H9 (cell line): Measurements from ENCODE around the gene DNAI1. TPM values are rescaled to one million over a fixed set of nuclear protein-coding genes. Genes with fewer than 3 reads are reported as not detected.

Source experiments
- DNase-seq: peaks from one replicate; pipeline ENCODE4 v3.0.0-alpha.2; 2017
- H2AFZ ChIP-seq: one replicate; pipeline ENCODE4 v1.6.1; 2013; ENCODE audit warnings: mild to moderate bottlenecking, low read length, control low read depth, moderate library complexity
- H2AK5ac ChIP-seq: 2 replicates; pipeline ENCODE4 v1.6.1; 2013; ENCODE audit warnings: low read length, control low read depth, mixed read lengths; ENCODE audit not compliant: insufficient read length
- H2BK120ac ChIP-seq: one replicate; pipeline ENCODE4 v1.6.1; 2013; ENCODE audit warnings: low read depth, mild to moderate bottlenecking, low read length, control low read depth, inconsistent platforms; ENCODE audit not compliant: poor library complexity, severe bottlenecking
- H2BK12ac ChIP-seq: 2 replicates; pipeline ENCODE4 v1.6.1; 2013; ENCODE audit warnings: low read length, control low read depth, mixed read lengths, low read depth; ENCODE audit not compliant: insufficient read length
- H2BK15ac ChIP-seq: 2 replicates; pipeline ENCODE4 v1.6.1; 2013; ENCODE audit warnings: low read depth, low read length, control low read depth
- H2BK20ac ChIP-seq: one replicate; pipeline ENCODE4 v1.6.1; 2013; ENCODE audit warnings: low read depth, mild to moderate bottlenecking, low read length, control low read depth, inconsistent platforms; ENCODE audit not compliant: poor library complexity, severe bottlenecking
- H2BK5ac ChIP-seq: 2 replicates; pipeline ENCODE4 v1.6.1; 2013; ENCODE audit warnings: low read length, control low read depth, mixed read lengths; ENCODE audit not compliant: insufficient read length
- H3K14ac ChIP-seq: 2 replicates; pipeline ENCODE4 v1.6.1; 2013; ENCODE audit warnings: low read length, control low read depth; ENCODE audit not compliant: insufficient read depth
- H3K18ac ChIP-seq: 2 replicates; pipeline ENCODE4 v1.6.1; 2013; ENCODE audit warnings: low read depth, mild to moderate bottlenecking, mixed read lengths, low read length, control low read depth; ENCODE audit not compliant: insufficient read length
- H3K23ac ChIP-seq: 2 replicates; pipeline ENCODE4 v1.6.1; 2013; ENCODE audit warnings: low read length, control low read depth, mixed read lengths, low read depth; ENCODE audit not compliant: insufficient read length
- H3K23me2 ChIP-seq: 2 replicates; pipeline ENCODE4 v1.6.1; 2013; ENCODE audit warnings: low read depth, mild to moderate bottlenecking, mixed read lengths, low read length, control low read depth; ENCODE audit not compliant: insufficient read length, poor library complexity, severe bottlenecking
- H3K27ac ChIP-seq: 2 replicates; pipeline ENCODE4 v1.5.1; 2013; ENCODE audit warnings: low read length, control low read depth, mixed read lengths, low read depth; ENCODE audit not compliant: insufficient read length
- H3K27me3 ChIP-seq: 2 replicates; pipeline ENCODE4 v1.6.1; 2013; ENCODE audit warnings: low read length, control low read depth, inconsistent platforms; ENCODE audit not compliant: insufficient read depth
- H3K4ac ChIP-seq: 2 replicates; pipeline ENCODE4 v1.6.1; 2013; ENCODE audit warnings: low read depth, mild to moderate bottlenecking, control low read depth, inconsistent platforms, low read length, moderate library complexity
- H3K4me1 ChIP-seq: 2 replicates; pipeline ENCODE4 v1.6.1; 2013; ENCODE audit warnings: low read length, control low read depth, inconsistent platforms; ENCODE audit not compliant: insufficient read depth
- H3K4me2 ChIP-seq: 2 replicates; pipeline ENCODE4 v1.6.1; 2013; ENCODE audit warnings: low read length, control low read depth, mixed read lengths; ENCODE audit not compliant: insufficient read length, insufficient read depth
- H3K56ac ChIP-seq: 2 replicates; pipeline ENCODE4 v1.6.1; 2013; ENCODE audit warnings: low read depth, mild to moderate bottlenecking, mixed read lengths, low read length, control low read depth; ENCODE audit not compliant: insufficient read length
- H3K79me1 ChIP-seq: 2 replicates; pipeline ENCODE4 v1.6.1; 2013; ENCODE audit warnings: low read depth, mild to moderate bottlenecking, moderate library complexity, low read length, control low read depth, inconsistent platforms; ENCODE audit not compliant: insufficient read depth, poor library complexity, severe bottlenecking
- H3K79me2 ChIP-seq: 2 replicates; pipeline ENCODE4 v1.6.1; 2013; ENCODE audit warnings: low read length, control low read depth, inconsistent platforms; ENCODE audit not compliant: insufficient read depth
- H3K9ac ChIP-seq: 2 replicates; pipeline ENCODE4 v1.6.1; 2013; ENCODE audit warnings: low read length, control low read depth, mixed read lengths; ENCODE audit not compliant: insufficient read length; ENCODE audit errors: extremely low read depth
- H3K9me3 ChIP-seq: one replicate; pipeline ENCODE4 v1.6.1; 2013; ENCODE audit warnings: low read depth, low read length, inconsistent platforms; ENCODE audit not compliant: control insufficient read depth
- H3T11ph ChIP-seq: one replicate; pipeline ENCODE4 v1.6.1; 2013; ENCODE audit warnings: mild to moderate bottlenecking, low read length, control low read depth, inconsistent platforms
- H4K20me1 ChIP-seq: one replicate; pipeline ENCODE4 v1.6.1; 2013; ENCODE audit not compliant: control insufficient read depth, insufficient read length, insufficient read depth
- H4K5ac ChIP-seq: 2 replicates; pipeline ENCODE4 v1.6.1; 2013; ENCODE audit warnings: low read depth, mild to moderate bottlenecking, mixed read lengths, low read length, control low read depth; ENCODE audit not compliant: insufficient read length
- H4K8ac ChIP-seq: replicated peaks from 2 replicates; pipeline ENCODE4 v1.6.1; 2013; ENCODE audit warnings: low read length, control low read depth, mixed read lengths, low read depth; ENCODE audit not compliant: insufficient read length
- H4K91ac ChIP-seq: 2 replicates; pipeline ENCODE4 v1.6.1; 2013; ENCODE audit warnings: low read depth, mild to moderate bottlenecking, moderate library complexity, mixed read lengths, low read length, control low read depth; ENCODE audit not compliant: insufficient read length
- H3K27ac Mint-ChIP-seq, 3 experiments: 2 replicates in 2 of 3; 3 replicates in 1 of 3; pipeline ENCODE4 v1.8.0; 2020 to 2021; ENCODE audit warnings: mixed read lengths in 3 of 3, mild to moderate bottlenecking in 1 of 3, moderate library complexity in 1 of 3
- H3K27me3 Mint-ChIP-seq: 2 replicates; pipeline ENCODE4 v1.8.0; 2021; ENCODE audit warnings: low read depth, mild to moderate bottlenecking, moderate library complexity, mixed read lengths
- H3K36me3 Mint-ChIP-seq, 3 experiments: 2 replicates in 2 of 3; 3 replicates in 1 of 3; pipeline ENCODE4 v1.8.0; 2020 to 2021; ENCODE audit warnings: low read depth in 3 of 3, mixed read lengths in 3 of 3; ENCODE audit not compliant: insufficient read depth in 1 of 3
- H3K4me1 Mint-ChIP-seq, 2 experiments: 2 replicates each; pipeline ENCODE4 v1.8.0; 2020; ENCODE audit warnings: mixed read lengths in 2 of 2
- H3K4me3 Mint-ChIP-seq, 2 experiments: 2 replicates in 1 of 2; 3 replicates in 1 of 2; pipeline ENCODE4 v1.8.0; 2020 to 2021; ENCODE audit warnings: mild to moderate bottlenecking in 2 of 2, mixed read lengths in 2 of 2, moderate library complexity in 1 of 2
- H3K9me3 Mint-ChIP-seq, 2 experiments: 2 replicates in 1 of 2; 3 replicates in 1 of 2; pipeline ENCODE4 v1.8.0; 2020; ENCODE audit warnings: mild to moderate bottlenecking in 2 of 2, mixed read lengths in 2 of 2, moderate library complexity in 1 of 2
- CTCF ChIP-seq: fragments of 200-600 bp; sonication (generic); conservative IDR thresholded peaks from 3 replicates; pipeline ENCODE4 v1.8.0; 2021; ENCODE audit warnings: antibody characterized with exemption, mild to moderate bottlenecking
- WGBS: extraction: QIAGEN DNeasy Blood & Tissue Kit; methylation state at CpG from one replicate; pipeline ENCODE4 v1.1.7; 2013; ENCODE audit warnings: missing lambda C conversion rate, low lambda C conversion rate, mixed read lengths; ENCODE audit not compliant: insufficient read length; ENCODE audit errors: extremely low coverage; 5-methylcytosine and 5-hydroxymethylcytosine counted together
- total RNA-seq: library from RNA; stranded (reverse); gene quantifications from 2 replicates; pipeline ENCODE4 v1.2.1, GENCODE V29; 2021

The DNAI1 gene
- total RNA-seq, 1 experiment from 2014 or later: 0.22 TPM

GRCh38 chr9:34551751-34552605 lies 93.4 kb downstream of the DNAI1 start:
- H3K27me3 ChIP-seq: no peaks in the 10 kb centered on the region
- no peak overlapping the region for H2BK20ac ChIP-seq
- H3K18ac ChIP-seq: no peak overlapping the region
- no peaks in the 10 kb centered on the region for H3K79me2 ChIP-seq
- H3K27ac ChIP-seq: no peak overlapping the region
- H3K9ac ChIP-seq: no peak overlapping the region
- no peak overlapping the region for H3T11ph ChIP-seq
- no peaks in the 10 kb centered on the region for H3K36me3 Mint-ChIP-seq
- H4K5ac ChIP-seq: no peak overlapping the region
- WGBS: no CpG with 5 or more reads among the region's 20 CpGs
- no peak overlapping the region for H2BK12ac ChIP-seq
- H2BK15ac ChIP-seq: no peak overlapping the region
- H3K9me3 Mint-ChIP-seq: no peaks in the 10 kb centered on the region; a peak in 1 of 5 replicates
- H3K23me2 ChIP-seq: no peaks in the 10 kb centered on the region
- H4K8ac ChIP-seq: no peak overlapping the region
- H3K4me3 Mint-ChIP-seq: no peak overlapping the region
- H2BK5ac ChIP-seq: no peak overlapping the region
- H3K27ac Mint-ChIP-seq: no peak overlapping the region
- no peak for TF ChIP-seq CTCF
- no peak for DNase-seq
- no peaks in the 10 kb centered on the region for H4K20me1 ChIP-seq
- no peak overlapping the region for H3K23ac ChIP-seq
- H3K4me1 ChIP-seq: peaks cover 5% of the 10 kb centered on the region; the same call in 1 of the 2 replicates
- no peak overlapping the region for H2BK120ac ChIP-seq
- no peaks in the 10 kb centered on the region for H3K9me3 ChIP-seq
- H3K4ac ChIP-seq: no peak overlapping the region
- no peak overlapping the region for H3K14ac ChIP-seq
- H2AFZ ChIP-seq: no peak overlapping the region
- H3K27me3 Mint-ChIP-seq: peaks cover 11% of the 10 kb centered on the region
- no peak overlapping the region for H4K91ac ChIP-seq
- H2AK5ac ChIP-seq: no peak overlapping the region
- no peaks in the 10 kb centered on the region for H3K79me1 ChIP-seq
- peaks cover 17 to 32% of the 10 kb centered on the region in 2 experiments for H3K4me1 Mint-ChIP-seq
- no peak overlapping the region for H3K56ac ChIP-seq
- no peak overlapping the region for H3K4me2 ChIP-seq
